ENCODE measurements around the gene DHX30. TPM values are rescaled to one million over a fixed set of nuclear protein-coding genes. Genes with fewer than 3 reads are reported as not detected.

DHX30 gene
- total and polyA plus RNA-seq, 2 of the 4 experiments (the other 2 are of a cell fraction), result 55.6 to 57.2 TPM

DNA sequence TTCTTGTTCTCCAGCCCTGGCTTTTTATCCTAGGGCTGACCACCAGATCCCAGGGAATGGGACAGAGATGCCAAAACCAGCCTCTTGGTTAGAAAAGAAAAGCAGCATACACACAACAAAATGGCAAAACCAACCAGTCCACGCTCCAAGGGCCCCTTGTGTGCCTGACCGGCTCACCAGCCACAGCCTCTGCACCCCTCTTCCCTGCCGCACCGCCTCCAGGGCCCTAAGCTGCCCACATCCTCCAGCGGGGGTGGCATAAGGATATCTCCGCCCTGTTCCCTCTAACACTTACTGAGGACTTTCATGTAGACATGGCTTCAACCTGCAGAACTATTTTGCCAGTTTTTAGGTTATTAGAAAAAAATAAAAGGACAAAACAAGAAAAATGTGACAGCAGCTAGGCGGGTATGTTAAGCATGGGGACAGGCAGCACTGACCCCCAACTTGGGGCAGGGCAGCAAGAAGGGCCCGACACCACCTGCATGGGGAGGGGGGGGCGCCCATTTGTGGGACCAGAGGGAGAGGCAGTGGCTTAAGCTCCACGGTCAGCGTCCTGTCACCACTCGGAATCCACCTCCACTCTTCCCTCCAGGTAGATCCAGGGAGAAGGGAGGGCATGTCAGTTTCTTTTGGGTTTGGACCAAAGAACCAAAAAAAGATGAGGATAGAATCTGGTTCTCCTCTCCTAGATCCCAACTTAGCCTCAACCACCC lies 49.1 kb downstream of the DHX30 start:
- Histone ChIP-seq H3K56ac (ENCODE audit: extremely low read depth, insufficient read depth, low read length) (no peak overlapping the region), H2BK5ac (ENCODE audit: low read depth, low read length, poor library complexity, severe bottlenecking) (no peak overlapping the region), H2AFZ (replicated peaks; ENCODE audit: low read length, poor library complexity) (no peak overlapping the region), H2BK120ac (ENCODE audit: low read depth, low read length) (no peak overlapping the region), H3K4me1 (ENCODE audit: control insufficient read depth, insufficient read depth, low read length) (peaks cover 2% of the 10 kb centered on the region; the same call in 1 of the 2 replicates), H3K27me3 (ENCODE audit: control insufficient read depth, insufficient read depth, low read length) (no peaks in the 10 kb centered on the region), H3K4me3 (ENCODE audit: insufficient read depth, low read depth, low read length) (no peak overlapping the region), H3K23ac (ENCODE audit: low read depth, low read length) (no peak overlapping the region), H2BK20ac (ENCODE audit: low read depth, low read length) (no peak overlapping the region), H3K14ac (replicated peaks; ENCODE audit: low read depth, low read length) (no peak overlapping the region), H4K8ac (ENCODE audit: low read depth in 2 of 2, low read length in 2 of 2) (no peak overlapping the region), H4K20me1 (ENCODE audit: insufficient read depth, low read length) (peaks cover 47% of the 10 kb centered on the region), H2AK5ac (ENCODE audit: low read depth, low read length) (no peak overlapping the region), H3K27ac (ENCODE audit: insufficient read depth, low read length) (no peak overlapping the region), H2BK15ac (ENCODE audit: low read depth, low read length) (no peak overlapping the region), H2AK9ac (replicated peaks; ENCODE audit: low read depth, low read length, poor library complexity) (no peak overlapping the region), H3K18ac (ENCODE audit: low read depth, low read length) (no peak overlapping the region), H3K79me1 (ENCODE audit: low read depth in 1 of 2, low read length in 2 of 2) (peaks cover 5 to 19% of the 10 kb centered on the region in 2 experiments; a peak in 3 of 4 replicates), H3K36me3 (ENCODE audit: control insufficient read depth, insufficient read depth, low read length) (peaks cover 92% of the 10 kb centered on the region), H4K91ac (ENCODE audit: insufficient read depth, low read depth, low read length) (no peak overlapping the region), H3K9ac (ENCODE audit: low read depth, low read length) (no peak overlapping the region), H3K4ac (ENCODE audit: low read depth, low read length) (no peak overlapping the region), H3K4me2 (ENCODE audit: low read depth, low read length) (no peak overlapping the region), H4K5ac (ENCODE audit: low read depth, low read length) (no peak overlapping the region), H3K9me3 (ENCODE audit: control insufficient read depth, insufficient read depth, low read length) (no peaks in the 10 kb centered on the region), H3K9me1 (ENCODE audit: insufficient read depth, low read length) (peaks cover 6% of the 10 kb centered on the region; the same call in 1 of the 2 replicates)
- POLR2A ChIA-PET (ENCODE audit: unreplicated experiment), result no interaction called here
- TSS peak; percentile 92 for BruUV-seq (replicated peaks)
- intact Hi-C loops (cut with micrococcal nuclease) (loop anchor here (5.0 kb wide), 1 partner anchor 305 kb away; no protein-coding TSS in a partner anchor), dilution Hi-C loops (cut with HindIII; ENCODE audit: low sequenced_read_pairs, unreplicated experiment) (no loop called here), in situ Hi-C loops (cut with MboI; ENCODE audit: low sequenced_read_pairs) (no loop called here)
- ATAC-seq (ENCODE audit: low read depth) (no peak), DNase-seq (no peak)
- TF ChIP-seq RCOR1 (IDR thresholded peaks at IDR 0.05; ENCODE audit: insufficient replicate concordance, low read length), result no peak
- no peak for TF ChIP-seq MAFK (IDR thresholded peaks at IDR 0.05; ENCODE audit: low read depth, low read length)
- TF ChIP-seq RFX5 (IDR thresholded peaks at IDR 0.05; ENCODE audit: low read depth, low read length), result no peak
- TF ChIP-seq ELK1 (IDR thresholded peaks at IDR 0.05; ENCODE audit: borderline replicate concordance, low read depth, low read length), result no peak
- no peak for TF ChIP-seq SMC3 (IDR thresholded peaks at IDR 0.05; ENCODE audit: low read depth, low read length)
- no peak for TF ChIP-seq CEBPB (IDR thresholded peaks at IDR 0.05; ENCODE audit: low read depth, low read length)
- TF ChIP-seq MAZ (IDR thresholded peaks at IDR 0.05; ENCODE audit: borderline replicate concordance, low read depth, low read length), result no peak
- no peak for TF ChIP-seq CTCF (conservative IDR thresholded peaks at IDR 0.05; ENCODE audit: low read depth, low read length)
- no peak for TF ChIP-seq BHLHE40 (IDR thresholded peaks at IDR 0.05; ENCODE audit: low read depth, low read length)
- TF ChIP-seq USF2 (IDR thresholded peaks at IDR 0.05; ENCODE audit: low read depth, low read length), result no peak
- TF ChIP-seq POLR2A (IDR thresholded peaks at IDR 0.05; ENCODE audit: low read depth, low read length), result no peak
- no peak for TF ChIP-seq MXI1 (IDR thresholded peaks at IDR 0.05; ENCODE audit: borderline replicate concordance, low read depth, low read length)
- CTCF ChIA-PET, result interaction anchor here (0.6 kb wide), 1 partner anchor 130 kb away, joined by 3 read pairs; no protein-coding TSS in a partner anchor
- WGBS, 2 experiments (ENCODE audit: extremely low coverage in 2 of 2, insufficient read length in 1 of 2), result no CpG with 5 or more reads among the region's 12 CpGs

Measured in IMR-90 (cell line).